NCI-H226 (cell line): ENCODE results near the gene SMIM11.
"Not testable (repeated sequence)": the region's sequence is repeated elsewhere in the genome, so short reads cannot be mapped to it uniquely, and the experiment has no call there.

ENCODE experiments used
- DNase-seq: peaks from one replicate; pipeline ENCODE4 v3.0.0-alpha.2; 2015

The SMIM11 gene

DNA sequence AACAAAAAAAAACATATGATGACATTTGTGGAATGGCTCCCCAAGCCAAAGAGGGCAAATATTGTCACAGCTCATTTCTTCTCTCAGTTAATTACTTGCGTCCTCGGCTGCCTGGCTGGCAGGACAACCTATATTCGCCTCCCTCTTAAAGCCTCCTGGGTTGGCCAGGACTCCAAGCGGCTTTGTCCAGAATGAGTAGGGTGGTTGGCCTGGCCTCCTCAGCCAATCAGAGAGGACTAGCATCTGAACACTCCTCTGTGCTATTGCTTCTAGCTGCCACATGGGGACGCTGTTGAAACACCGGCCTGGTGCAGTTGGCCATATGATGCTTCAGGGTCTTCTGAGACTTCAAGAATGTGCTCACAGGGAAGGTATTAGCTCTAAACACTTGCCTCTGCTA, 53.1 kb downstream of the SMIM11 start:
- DNase-seq, result not testable (repeated sequence)

DNA sequence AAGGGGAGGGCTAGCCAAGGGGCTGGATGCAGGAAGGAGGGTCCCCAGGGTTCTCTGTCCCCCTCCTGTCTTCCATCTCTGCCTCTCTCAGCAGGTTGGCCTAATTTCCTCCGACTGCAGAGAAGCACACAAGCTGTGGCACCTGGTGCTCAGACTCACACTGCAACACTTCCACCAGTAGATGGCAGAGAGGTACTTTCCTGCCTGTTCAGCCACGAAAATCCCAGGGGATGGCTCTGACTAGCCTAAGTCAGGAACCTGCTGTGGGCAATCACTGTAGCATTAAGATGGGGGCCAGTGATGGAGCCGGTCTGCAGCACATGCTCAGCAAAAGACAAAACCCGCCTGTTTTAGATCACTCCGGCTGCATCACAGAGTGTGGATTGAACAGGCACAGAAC, 54.4 kb downstream of the SMIM11 start:
- not testable (repeated sequence) for DNase-seq
